Kidney epithelial cell (primary cell): ENCODE results near the gene FUS. TPM values are rescaled to one million over a fixed set of nuclear protein-coding genes. Genes with fewer than 3 reads are reported as not detected.

Experiments
- DNase-seq: peaks from one replicate; pipeline ENCODE4 v3.0.0-alpha.2; 2010; ENCODE audit warnings: low read depth
- H3K27me3 ChIP-seq: 2 replicates; pipeline ENCODE4 v1.6.0; 2011; ENCODE audit warnings: low read length; ENCODE audit not compliant: control insufficient read depth, insufficient read depth
- H3K36me3 ChIP-seq: 2 replicates; pipeline ENCODE4 v1.5.1; 2011; ENCODE audit warnings: low read length; ENCODE audit not compliant: control insufficient read depth, insufficient read depth
- H3K4me3 ChIP-seq: 2 replicates; pipeline ENCODE4 v1.5.1; 2011; ENCODE audit warnings: low read depth, mild to moderate bottlenecking, control low read depth, low read length
- total RNA-seq: library from RNA; depleted of rRNA; stranded (reverse); fragments of >200 nt; gene quantifications from 2 replicates; pipeline ENCODE4 v1.2.3, GENCODE V29; 2015
- TF ChIP-seq, protein P1 (sequence below): IDR thresholded peaks from 2 replicates; pipeline ENCODE4 v1.5.1; 2011; ENCODE audit warnings: mild to moderate bottlenecking, moderate library complexity, low read length, control low read depth, inconsistent platforms; ENCODE audit not compliant: insufficient read depth, poor library complexity, severe bottlenecking

FUS gene
- total RNA-seq, 1 donor from 2014 or later, result 71.9 TPM

DNA sequence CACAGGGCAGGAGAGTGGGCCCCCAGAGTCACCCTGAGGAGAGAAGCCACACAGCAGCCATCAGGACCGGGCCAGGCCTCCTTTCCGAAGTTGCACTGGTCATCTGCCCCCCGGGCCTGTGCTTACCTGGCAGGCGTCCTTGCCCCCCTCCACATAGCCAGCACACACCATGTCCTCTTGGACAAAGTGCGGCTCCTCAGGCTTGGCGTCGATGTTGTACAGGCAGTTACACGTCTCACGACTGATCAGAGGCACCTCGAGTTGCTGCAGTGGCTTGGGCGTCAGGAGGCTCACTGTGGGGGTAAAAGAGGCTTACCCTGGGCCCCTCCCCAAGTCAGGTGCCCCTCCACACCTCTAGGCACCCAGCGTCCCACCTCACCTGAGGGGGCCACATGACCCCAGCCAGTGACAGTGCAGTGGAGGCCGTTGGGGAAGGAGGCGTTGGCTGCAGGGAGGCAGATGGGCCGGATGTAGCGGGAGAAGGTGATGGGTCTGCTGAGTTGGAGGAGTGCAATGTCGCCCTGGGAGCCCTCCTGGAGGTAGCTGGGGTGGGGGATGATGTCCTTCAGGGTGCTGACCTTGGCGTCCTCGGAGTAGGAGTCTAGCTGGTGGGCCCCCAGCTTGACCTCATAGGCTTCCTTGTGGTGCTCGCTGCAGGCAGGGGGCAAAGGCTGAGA, 47.5 kb upstream of the FUS start:
- no peak for DNase-seq
- TF ChIP-seq, protein P1, sequence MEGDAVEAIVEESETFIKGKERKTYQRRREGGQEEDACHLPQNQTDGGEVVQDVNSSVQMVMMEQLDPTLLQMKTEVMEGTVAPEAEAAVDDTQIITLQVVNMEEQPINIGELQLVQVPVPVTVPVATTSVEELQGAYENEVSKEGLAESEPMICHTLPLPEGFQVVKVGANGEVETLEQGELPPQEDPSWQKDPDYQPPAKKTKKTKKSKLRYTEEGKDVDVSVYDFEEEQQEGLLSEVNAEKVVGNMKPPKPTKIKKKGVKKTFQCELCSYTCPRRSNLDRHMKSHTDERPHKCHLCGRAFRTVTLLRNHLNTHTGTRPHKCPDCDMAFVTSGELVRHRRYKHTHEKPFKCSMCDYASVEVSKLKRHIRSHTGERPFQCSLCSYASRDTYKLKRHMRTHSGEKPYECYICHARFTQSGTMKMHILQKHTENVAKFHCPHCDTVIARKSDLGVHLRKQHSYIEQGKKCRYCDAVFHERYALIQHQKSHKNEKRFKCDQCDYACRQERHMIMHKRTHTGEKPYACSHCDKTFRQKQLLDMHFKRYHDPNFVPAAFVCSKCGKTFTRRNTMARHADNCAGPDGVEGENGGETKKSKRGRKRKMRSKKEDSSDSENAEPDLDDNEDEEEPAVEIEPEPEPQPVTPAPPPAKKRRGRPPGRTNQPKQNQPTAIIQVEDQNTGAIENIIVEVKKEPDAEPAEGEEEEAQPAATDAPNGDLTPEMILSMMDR, result no peak
- Histone ChIP-seq H3K36me3 (no peaks in the 10 kb centered on the region), H3K4me3 (no peak overlapping the region), H3K27me3 (no peaks in the 10 kb centered on the region)

DNA sequence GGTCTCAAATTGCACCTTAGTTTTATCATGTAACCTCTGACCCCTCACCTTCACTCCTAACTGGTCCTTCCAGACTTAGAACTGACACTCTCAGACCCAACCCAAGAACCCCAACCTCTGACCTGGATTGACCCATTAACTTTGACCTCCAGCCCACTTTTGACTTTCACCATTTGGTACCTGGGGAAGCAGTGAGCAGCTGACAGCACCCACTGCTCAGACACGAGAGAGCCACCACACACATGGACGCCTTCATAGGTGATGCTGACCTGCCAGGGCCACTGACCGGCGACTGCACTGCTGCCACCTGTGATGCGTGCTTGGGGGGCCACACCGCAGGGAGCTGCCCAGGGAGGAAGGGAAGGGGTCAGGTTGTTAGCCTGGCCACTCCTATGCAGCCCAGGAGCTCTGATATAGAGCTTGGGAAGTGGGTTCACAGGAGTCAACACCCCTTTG, 46.9 kb upstream of the FUS start:
- H3K27me3 ChIP-seq, result no peaks in the 10 kb centered on the region
- no peak for DNase-seq
- TF ChIP-seq, protein P1, result no peak
- no peak overlapping the region for H3K4me3 ChIP-seq
- no peaks in the 10 kb centered on the region for H3K36me3 ChIP-seq

DNA sequence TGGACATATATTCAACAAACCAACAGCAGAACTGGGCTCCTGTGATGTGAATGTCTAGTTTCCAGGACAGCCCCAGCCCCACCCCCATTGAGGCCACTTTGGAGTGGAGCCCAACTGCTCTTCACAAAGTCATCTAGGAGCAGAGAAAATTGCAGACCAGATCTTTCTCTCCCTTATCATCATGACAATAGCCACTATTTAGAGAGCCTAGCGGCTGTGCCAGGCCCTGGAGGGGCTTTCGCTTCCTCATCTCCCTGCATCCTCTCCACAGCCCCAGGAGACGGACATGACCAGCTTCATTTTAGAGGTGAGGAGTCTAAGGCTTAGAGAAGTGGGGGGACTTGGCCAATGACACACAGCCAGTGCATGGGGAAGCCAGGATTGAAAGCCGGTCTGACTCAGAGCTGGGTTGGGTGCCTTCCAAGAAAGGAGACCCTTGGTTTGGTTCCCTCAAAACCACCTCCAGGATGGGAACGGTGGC, 45.8 kb upstream of the FUS start:
- TF ChIP-seq, protein P1, result no peak
- Histone ChIP-seq H3K27me3 (no peaks in the 10 kb centered on the region), H3K36me3 (no peaks in the 10 kb centered on the region), H3K4me3 (no peak overlapping the region)
- DNase-seq, result no peak

DNA sequence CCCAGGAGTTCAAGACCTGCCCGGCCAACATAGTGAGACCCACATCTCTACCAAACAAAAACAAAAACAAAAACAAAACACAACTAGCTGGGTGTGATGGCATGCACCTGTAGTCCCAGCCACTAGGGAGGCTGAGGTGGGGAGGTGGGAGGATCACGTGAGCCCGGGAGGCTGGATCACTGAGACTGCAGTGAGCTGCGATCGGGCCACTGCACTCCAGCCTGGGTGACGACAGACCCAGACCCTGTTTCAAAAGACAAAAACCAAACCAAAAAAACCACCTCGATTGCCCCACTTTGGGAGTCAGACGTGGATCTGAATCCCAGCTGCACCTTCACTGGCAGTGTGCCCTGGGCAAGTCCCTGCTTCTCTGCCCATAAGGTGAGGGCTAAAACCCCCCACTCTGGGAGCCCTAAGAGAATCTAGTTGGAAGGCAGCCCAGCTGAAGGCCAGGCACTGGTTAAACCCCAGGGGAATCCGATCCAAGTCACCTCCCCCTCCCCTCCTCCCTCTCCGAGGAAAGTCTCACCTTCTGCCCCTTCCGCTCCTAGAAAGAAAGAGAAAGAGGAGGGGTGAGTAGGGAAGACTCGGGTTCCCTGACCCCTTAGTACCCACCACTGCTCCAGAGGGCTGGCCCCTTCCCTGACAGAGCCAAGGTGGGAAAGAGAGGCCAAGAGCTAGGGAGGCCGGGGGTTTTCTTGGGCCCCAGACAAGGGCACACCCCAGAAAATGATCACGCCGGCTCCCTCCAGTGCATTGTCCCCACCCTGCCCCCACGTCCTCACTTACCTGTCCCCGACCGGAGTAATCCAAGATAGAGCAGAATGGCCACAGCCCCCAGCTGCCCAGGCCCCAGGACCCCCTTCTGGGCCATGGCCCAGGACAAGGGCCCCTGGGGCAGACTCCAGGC, 45.1 kb upstream of the FUS start:
- Histone ChIP-seq H3K4me3 (peak overlapping the region; percentile 31), H3K27me3 (no peaks in the 10 kb centered on the region), H3K36me3 (no peaks in the 10 kb centered on the region)
- no peak for DNase-seq
- TF ChIP-seq, protein P1, result no peak

DNA sequence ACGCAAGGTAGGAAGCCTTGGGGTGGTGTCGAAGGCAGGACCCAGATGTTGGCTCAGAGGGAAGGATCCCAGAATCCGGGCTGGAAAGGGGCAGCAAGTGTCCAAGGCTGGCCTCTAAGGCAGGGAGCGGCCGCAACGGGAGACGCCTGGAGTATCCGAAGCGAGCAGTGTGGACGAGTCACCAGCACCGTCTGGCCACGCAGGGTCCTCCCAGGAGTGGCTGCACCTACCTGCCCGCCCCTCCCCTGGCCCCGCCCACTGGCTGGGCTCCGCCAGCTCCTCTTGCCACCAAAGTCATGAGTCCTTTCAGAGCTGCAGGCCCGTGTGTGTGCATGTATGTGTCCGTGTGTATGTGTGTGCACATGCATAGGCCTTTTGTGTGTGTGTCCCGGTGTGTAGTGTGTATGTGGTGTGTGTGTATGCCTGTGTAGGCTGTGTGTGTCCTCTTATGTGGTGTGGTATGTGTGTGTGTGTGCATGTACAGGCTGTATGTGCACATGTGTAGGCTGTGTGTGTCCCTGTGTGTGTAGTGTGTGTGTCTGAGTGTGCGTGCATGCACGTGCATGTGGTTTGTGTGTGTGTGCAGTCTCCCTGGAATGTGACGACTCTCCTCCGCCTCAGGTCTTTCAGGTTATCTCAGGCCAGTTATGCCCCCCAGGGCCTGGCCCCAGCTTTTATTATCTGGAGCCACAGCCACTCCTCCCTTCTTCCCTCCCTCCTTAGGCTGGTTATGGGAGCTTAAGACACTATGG, 44.2 kb upstream of the FUS start, which contains the start of gene PRSS8:
TSS of gene PRSS8 (minus strand) at position 193 of the 752 bp plus-strand sequence. CDS start 229 bp downstream, outside the sequence.
- Histone ChIP-seq H3K36me3 (no peaks in the 10 kb centered on the region), H3K27me3 (no peaks in the 10 kb centered on the region), H3K4me3 (peak within 1 kb of the TSS; percentile 31)
- TF ChIP-seq, protein P1, result no peak
- DNase-seq, result no peak
